ENCODE results near the gene LPIN2. TPM values are rescaled to one million over a fixed set of nuclear protein-coding genes. Genes with fewer than 3 reads are reported as not detected.
"Not testable (repeated sequence)": the region's sequence is repeated elsewhere in the genome, so short reads cannot be mapped to it uniquely, and the experiment has no call there.

Gene LPIN2
- total RNA-seq, 4 donors from 2014 or later = 39.4 to 68.0 (median 47.4) TPM

DNA sequence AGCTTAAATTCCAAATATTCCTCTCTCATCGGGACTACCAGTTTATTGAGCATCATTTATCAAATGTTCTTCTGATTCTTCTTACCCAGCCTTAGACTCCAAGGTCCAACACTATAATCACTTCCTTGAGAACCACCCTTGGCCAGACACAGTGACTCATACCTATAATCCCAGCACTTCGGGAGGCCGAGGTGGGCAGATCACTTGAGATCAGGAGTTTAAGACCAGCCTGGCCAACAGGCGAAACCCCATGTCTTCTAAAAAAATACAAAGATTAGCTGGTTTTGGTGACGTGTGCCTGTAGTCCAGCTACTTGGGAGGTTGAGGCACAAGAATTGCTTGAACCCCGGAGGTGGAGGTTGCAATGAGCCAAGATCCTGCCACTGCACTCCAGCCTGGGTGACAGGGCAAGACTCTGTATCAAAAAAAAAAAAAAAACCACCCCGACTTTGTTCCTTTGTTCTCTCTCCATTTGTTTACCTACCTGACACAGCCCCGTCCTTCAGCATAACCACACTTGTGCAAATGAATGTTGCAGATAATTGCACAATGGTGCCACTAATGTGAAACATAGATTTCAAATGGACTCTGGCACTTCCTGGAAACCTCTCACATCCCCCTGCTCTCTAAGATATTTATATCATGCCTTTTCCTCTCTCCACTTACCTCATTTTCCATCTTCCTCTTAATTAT lies 38.9 kb upstream of the LPIN2 start:
- H3K4me3 ChIP-seq (replicated peaks in 1 of 3) = no peak overlapping the region
- H3K4me1 ChIP-seq = no peaks in the 10 kb centered on the region
- no peaks in the 10 kb centered on the region for H3K27me3 ChIP-seq
- no peak overlapping the region for H3K27ac ChIP-seq
- no peaks in the 10 kb centered on the region for H3K9me3 ChIP-seq
- no peak for DNase-seq
- 85 to 86% methylated on average over 8 of the region's 8 CpGs for WGBS, 2 donors
- TF ChIP-seq POLR2A (IDR thresholded peaks at IDR 0.05) = no peak
- TF ChIP-seq, protein P1, sequence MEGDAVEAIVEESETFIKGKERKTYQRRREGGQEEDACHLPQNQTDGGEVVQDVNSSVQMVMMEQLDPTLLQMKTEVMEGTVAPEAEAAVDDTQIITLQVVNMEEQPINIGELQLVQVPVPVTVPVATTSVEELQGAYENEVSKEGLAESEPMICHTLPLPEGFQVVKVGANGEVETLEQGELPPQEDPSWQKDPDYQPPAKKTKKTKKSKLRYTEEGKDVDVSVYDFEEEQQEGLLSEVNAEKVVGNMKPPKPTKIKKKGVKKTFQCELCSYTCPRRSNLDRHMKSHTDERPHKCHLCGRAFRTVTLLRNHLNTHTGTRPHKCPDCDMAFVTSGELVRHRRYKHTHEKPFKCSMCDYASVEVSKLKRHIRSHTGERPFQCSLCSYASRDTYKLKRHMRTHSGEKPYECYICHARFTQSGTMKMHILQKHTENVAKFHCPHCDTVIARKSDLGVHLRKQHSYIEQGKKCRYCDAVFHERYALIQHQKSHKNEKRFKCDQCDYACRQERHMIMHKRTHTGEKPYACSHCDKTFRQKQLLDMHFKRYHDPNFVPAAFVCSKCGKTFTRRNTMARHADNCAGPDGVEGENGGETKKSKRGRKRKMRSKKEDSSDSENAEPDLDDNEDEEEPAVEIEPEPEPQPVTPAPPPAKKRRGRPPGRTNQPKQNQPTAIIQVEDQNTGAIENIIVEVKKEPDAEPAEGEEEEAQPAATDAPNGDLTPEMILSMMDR (IDR thresholded peaks at IDR 0.05) = no peak
- H3K36me3 ChIP-seq = no peaks in the 10 kb centered on the region
- intact Hi-C loops (cut with DNase I) = no loop called here

- H3K27me3 ChIP-seq; H3K27ac ChIP-seq; H3K36me3 ChIP-seq; H3K4me1 ChIP-seq; intact Hi-C loops (cut with DNase I); H3K4me3 ChIP-seq (replicated peaks in 1 of 3); H3K9me3 ChIP-seq; DNase-seq: not testable (repeated sequence)
- WGBS, 2 donors = 46 to 58% methylated on average over 4 to 5 of the region's 8 CpGs
Measured at GRCh38 chr18:3049897-3050454, 37.0 kb upstream of the LPIN2 start.

- Histone ChIP-seq H3K4me3 (replicated peaks in 1 of 3) (no peak overlapping the region), H3K9me3 (no peaks in the 10 kb centered on the region), H3K36me3 (no peaks in the 10 kb centered on the region), H3K4me1 (no peaks in the 10 kb centered on the region), H3K27me3 (no peaks in the 10 kb centered on the region), H3K27ac (no peak overlapping the region)
- TF ChIP-seq, protein P1 (IDR thresholded peaks at IDR 0.05) = no peak
- no peak for TF ChIP-seq POLR2A (IDR thresholded peaks at IDR 0.05)
- DNase-seq = no peak
- intact Hi-C loops (cut with DNase I) = no loop called here
- 95 to 96% methylated on average over 3 of the region's 3 CpGs for WGBS, 2 donors
Measured at GRCh38 chr18:3048820-3049349, 35.9 kb upstream of the LPIN2 start.

DNA sequence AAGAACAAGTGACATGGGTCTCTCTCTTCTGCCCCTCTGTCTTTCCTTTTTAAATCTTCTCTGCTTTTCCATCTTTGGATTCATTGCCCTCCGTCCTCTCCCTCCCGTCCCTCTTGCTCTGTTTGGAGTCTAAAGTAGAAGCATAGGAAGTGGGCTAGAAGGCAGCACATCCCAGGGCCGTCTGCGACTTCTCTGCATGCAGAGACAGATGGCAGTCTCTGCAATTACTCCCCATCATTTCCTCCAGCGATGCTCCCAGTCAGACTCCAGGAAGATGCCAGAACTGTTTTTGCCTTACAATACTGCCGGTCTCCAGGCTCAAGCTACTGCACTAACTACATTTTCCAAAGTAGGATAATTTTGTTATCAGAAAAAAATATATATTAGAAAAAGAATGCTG lies 35.2 kb upstream of the LPIN2 start:
- WGBS, 2 donors = 66 to 76% methylated on average over 6 of the region's 6 CpGs
- Histone ChIP-seq H3K27me3 (no peaks in the 10 kb centered on the region), H3K27ac (no peak overlapping the region), H3K4me3 (replicated peaks in 1 of 3) (no peak overlapping the region), H3K9me3 (no peaks in the 10 kb centered on the region), H3K4me1 (no peaks in the 10 kb centered on the region), H3K36me3 (no peaks in the 10 kb centered on the region)
- no peak for DNase-seq
- intact Hi-C loops (cut with DNase I) = no loop called here
- TF ChIP-seq, protein P1 (IDR thresholded peaks at IDR 0.05) = no peak
- no peak for TF ChIP-seq POLR2A (IDR thresholded peaks at IDR 0.05)

- no peak for DNase-seq
- Histone ChIP-seq H3K4me3 (replicated peaks in 1 of 3) (no peak overlapping the region), H3K27me3 (no peaks in the 10 kb centered on the region), H3K27ac (no peak overlapping the region), H3K4me1 (no peaks in the 10 kb centered on the region), H3K9me3 (no peaks in the 10 kb centered on the region), H3K36me3 (no peaks in the 10 kb centered on the region)
- intact Hi-C loops (cut with DNase I) = no loop called here
- no peak for TF ChIP-seq POLR2A (IDR thresholded peaks at IDR 0.05)
- TF ChIP-seq, protein P1 (IDR thresholded peaks at IDR 0.05) = no peak
- 84 to 85% methylated on average over 4 of the region's 4 CpGs for WGBS, 2 donors
Measured at GRCh38 chr18:3046216-3046808, 33.4 kb upstream of the LPIN2 start.

Data from thyroid gland (tissue), 4 donors.